GM19455 (cell line): ENCODE results near the gene FBXW12.
"Not testable (repeated sequence)": the region's sequence is repeated elsewhere in the genome, so short reads cannot be mapped to it uniquely, and the experiment has no call there.

ENCODE experiments used
- ATAC-seq: cut with Tn5 transposase; IDR thresholded peaks from one replicate; pipeline ENCODE4 v1.9.1; 2021; ENCODE audit not compliant: unreplicated experiment

Gene FBXW12, protein sequence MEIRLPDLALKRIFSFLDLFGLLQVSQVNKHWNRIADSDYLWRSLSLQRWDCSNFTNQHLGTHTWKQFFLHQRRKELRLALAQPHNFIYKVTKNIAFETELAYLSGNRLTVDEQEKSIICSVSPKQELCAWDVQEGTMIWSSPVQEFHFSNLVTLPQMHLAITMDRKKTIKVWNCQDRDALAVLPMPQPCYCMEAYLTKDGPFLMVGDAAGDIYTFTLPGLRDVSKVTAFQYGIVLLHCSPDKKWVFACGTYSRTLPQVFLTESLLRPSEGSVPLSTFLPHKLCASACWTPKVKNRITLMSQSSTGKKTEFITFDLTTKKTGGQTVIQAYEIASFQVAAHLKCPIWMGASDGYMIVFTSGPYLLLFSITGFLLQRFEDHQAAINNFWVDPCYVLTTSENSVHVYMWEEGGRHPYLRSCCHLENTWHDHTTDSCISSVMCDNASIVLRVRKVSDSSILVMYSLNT

DNA sequence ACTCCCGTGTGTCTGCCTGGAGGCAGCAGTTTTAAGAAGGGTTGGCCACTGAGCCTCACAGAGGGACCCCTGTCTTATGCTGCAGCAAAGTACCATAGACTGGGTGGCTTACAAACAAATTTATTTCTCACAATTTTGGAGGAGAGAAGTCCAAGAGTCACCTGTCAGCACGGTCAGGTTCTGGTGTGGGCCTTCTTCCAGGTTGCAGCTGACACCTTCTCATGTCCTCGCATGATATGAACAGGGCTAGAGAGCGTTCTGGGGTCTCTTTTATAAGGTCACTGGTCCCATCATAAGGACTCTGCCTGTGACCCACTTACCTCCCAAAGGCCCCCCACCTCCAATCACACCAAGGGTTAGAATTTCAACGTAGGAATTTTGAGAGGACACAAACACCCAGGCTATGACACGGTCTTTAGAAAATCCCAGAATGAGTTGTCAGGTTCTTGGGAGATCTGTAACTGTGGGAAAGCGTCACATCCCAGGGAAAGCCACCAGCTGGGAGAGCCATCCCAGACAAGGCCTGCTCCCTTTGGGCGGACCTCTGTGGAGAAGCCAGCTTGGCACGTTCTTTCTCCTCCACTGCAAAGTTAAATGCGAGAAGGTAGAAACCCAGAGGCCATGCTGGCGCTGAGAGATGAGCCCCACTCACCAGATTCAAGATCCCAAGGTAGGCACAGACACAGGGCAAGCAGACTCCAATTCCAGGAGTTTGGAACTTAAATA lies at the start of gene FBXW12:
Gene FBXW12, plus strand, starts transcription at position 569 of the 726 bp plus-strand sequence. CDS start 549 bp downstream, outside the sequence.
- no peak for ATAC-seq

DNA sequence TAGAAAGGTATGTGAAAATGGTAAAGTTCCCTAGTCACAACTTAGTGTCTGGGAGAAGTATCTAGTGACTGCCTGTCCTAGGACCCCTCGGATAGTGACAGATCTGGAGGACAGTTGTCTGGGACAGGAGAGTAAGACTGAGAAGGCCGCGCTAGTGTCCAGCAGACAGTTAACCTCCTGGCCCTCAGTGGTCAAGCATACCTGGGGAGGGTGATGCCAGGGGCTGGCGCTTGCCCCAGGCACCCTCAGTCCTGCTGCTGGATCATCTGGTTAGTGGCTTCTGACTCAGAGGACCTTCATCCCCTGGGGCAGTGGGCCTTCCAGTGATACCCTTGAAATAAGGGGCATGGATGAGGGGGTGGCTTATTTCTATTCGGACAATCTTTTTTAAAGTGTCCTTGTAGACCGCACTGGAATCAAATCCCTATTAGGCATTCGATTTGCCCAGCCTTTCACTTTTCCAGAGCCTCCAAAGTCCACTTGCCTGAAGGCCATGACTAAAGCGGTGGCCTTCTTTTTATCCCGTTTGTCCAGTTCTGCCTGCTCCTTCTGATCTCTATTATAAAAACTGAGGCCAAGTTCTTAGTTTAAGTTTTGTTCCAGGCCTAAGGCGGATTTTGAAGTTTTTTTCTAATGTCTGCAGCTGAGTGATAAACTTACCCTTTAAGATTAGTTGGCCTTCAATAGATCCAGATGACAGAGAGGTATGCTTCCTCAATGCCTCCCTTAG lies 40.1 kb upstream of the FBXW12 start:
- ATAC-seq = not testable (repeated sequence)

GRCh38 chr3:48333346-48334245 lies 38.4 kb upstream of the FBXW12 start, which contains the start of gene SPINK8:
TSS of gene SPINK8 (minus strand) at chr3:48333661. CDS start at chr3:48328341, 5,320 bp downstream.
- not testable (repeated sequence) for ATAC-seq

DNA sequence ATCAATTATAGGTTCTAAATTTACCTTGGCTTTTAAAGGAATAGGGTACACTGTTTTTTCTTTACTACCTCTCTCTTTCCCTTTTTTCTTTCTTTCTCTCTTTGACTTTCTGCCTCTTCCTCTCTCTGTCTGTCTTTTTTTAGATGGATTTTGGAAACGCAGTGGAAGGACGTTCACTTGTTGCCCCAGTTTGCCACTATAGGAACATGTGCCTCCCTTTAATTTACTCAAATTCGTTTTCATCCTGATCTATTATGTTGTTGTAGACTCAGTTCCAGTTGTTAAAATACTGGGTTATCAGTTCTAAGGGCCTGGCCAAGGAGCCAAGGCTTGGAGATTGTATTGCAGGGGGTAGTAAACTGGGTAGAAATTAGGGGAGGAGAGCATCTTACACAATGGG lies 37.4 kb upstream of the FBXW12 start:
- ATAC-seq = no peak

GRCh38 chr3:48335286-48335685 lies 36.7 kb upstream of the FBXW12 start:
- ATAC-seq = not testable (repeated sequence)

- ATAC-seq = not testable (repeated sequence)
These were observed 34.5 kb upstream of the FBXW12 start for GRCh38 chr3:48337536-48337935.

DNA sequence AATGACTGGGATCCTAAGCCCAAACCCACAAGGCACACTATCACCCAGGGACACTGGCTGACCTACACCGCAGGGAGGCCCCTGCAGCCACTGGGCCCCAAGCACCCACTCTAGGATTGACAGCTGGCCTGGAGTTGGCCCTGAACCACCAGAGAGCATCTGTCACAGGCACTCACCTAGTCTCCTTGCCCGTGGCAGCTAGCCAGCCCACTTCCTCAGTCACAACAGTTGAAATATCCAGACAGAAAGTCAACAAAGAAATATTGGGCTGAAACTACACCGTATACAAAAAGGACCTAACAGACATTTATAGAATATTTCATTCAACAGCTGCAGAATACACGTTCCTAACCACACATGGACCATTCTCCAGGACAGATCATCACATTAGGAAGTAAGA lies 33.4 kb upstream of the FBXW12 start:
- ATAC-seq = no peak

DNA sequence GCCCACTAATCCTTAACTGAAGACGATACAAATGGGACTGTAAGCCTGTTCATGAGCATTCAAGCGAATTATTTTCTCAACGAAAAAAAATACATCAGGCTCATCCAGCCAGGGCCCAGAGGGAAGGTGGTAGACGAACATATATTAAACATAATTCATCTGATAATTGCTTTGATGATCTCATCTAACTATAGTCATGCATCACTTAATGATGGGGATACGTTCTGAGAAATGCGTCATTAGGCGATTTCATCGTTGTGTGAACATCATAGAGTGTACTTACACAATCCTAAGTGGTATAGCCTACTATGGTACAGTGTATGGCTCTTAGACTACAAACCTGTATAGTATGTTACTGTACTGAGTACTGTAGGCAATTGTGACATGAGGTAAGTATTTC lies 28.6 kb upstream of the FBXW12 start:
- no peak for ATAC-seq

DNA sequence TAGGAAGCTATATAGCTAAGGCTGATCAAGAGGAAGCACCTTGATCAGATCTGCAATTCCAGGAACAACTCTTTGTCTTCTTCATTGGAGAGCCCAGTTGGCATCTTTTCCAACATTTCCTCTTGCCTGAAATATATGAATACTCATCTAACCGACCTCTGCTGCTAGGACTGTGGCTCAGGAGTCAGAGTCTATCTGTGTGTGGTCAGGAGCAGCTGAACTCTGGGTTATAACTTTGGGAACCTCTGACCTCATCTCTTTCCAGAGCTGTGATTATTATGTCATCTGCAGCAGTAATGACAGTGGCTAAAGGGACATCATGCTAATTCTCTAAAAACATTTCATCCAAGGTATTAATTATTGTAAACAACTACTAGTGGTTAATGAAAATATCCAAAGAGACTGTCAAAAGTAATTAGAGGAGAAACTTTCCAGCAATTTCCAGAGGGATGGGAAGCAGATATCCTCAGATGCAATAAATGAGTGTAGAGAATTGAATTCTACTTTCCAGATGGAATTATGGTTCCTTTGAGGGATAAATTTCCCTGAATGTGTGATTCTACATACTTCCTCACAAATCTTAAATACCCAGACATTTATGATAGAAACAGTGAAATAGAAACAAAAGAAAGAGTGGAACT lies 27.0 kb upstream of the FBXW12 start:
- ATAC-seq = no peak

DNA sequence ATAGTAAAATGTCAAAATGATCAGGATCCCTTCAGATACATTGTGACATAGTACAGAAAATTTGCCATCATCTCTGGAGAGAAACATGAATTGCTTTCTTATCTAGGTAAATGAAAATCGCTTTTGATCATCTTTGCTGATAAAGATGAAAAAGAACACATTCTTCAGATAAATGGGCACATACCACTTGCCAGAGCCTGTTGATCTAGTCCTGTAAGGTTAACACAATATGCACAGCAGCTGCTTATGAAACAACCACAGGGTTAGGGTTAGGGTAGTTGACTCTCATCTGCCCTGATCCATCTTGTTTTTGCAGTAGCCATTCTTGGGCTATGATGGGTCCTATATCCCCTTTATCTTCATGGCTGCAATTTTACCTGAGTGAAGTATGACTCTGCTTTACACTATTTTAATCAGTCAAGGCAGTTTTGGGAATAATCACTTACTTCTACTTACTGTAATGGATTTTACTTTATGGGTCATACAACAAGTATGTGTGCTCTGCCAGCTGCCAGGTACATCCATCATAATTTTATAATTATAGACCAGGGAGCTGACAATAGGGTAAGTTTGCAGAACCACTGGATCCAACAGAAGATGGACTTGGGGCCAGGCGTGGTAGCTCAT lies 26.0 kb upstream of the FBXW12 start:
- ATAC-seq = no peak

- ATAC-seq = no peak
These were observed 24.5 kb upstream of the FBXW12 start for GRCh38 chr3:48347500-48347899.

GRCh38 chr3:48352546-48352945 lies 19.5 kb upstream of the FBXW12 start:
- no peak for ATAC-seq

GRCh38 chr3:48353987-48354386 lies 18.0 kb upstream of the FBXW12 start:
- ATAC-seq = no peak

DNA sequence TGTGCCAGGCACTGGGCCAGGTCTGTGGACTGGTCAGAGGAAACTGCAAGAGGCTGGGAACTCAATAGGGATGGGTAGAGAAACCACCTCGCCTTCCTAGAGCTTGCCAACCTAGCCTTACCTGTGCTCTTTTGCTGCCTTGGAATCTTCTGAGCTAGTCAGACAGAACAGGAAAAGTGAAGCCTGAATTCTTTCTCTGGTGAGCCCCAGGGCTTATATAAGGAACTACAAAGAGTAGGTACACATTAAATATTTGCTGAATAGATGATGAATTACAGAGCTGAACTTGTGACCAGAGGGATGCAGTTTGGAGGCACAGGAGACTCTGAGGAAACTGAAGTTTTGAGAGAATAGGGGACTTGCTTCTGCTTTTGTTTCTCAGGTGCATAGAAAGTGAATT lies 15.6 kb upstream of the FBXW12 start:
- ATAC-seq = no peak

DNA sequence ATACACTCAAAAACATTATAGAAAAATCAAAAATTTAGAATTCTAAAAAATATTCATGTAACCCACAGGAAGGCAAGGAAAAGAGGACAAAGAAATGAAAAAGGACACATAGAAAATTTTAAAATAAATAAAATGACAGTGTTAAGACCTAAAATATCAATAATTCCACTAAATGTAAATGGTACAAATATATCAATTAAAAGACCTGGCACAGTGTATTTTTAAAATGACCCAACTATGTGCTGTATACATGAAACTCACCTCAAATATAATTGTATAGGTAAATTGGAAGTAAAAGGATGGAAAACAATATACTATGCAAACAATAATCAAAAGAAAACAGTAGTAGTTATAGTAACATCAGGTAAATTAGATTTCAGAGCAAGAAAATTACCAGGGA lies 10.1 kb upstream of the FBXW12 start:
- ATAC-seq = no peak

DNA sequence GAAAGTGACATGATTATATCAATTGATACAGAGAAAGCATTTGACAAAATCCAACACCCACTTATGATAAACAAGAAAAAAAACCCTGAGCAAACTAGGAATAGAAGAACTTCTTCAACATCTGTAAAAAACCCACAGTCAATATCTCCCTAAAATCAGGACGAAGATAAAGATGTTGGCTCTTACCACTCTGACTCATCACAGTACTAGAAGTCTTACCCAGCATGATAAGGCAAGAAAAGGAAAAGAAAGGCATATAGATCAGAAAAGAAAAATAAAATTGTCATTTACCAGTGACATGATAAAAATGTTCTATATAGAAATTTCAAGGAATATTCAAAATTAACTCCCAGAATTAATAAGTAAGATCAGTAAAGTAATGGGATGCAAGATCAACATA lies 7.2 kb upstream of the FBXW12 start:
- no peak for ATAC-seq

DNA sequence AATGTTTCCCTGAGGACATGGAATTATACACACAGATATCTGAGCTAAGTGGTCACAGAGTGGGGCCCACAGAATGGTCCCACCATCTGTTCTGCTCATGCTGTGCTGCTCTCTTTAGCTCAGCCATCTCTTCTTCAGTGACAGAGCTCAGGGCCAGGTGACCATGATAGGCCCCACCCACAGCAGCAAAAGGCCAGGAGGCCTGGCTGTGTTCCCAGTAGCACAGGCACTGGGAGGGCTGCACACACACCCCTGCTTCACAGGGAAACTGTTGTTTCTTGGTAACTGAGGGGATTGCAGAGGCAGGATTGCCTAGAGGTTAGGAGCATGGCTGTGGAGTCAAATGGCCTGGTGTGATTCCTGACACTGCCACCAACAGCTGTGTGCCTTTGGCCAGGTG lies 4.8 kb upstream of the FBXW12 start:
- no peak for ATAC-seq

GRCh38 chr3:48369693-48370332 lies 2.2 kb upstream of the FBXW12 start:
- no peak for ATAC-seq

- ATAC-seq = no peak
These were observed 1.7 kb upstream of the FBXW12 start for GRCh38 chr3:48370333-48370713.
